Activated CD4-positive, alpha-beta T cell treated with anti-CD3 and anti-CD28 coated beads for 36 hours (primary cell): ENCODE results near the gene ZBTB1. TPM values are rescaled to one million over a fixed set of nuclear protein-coding genes. Genes with fewer than 3 reads are reported as not detected.

ENCODE experiments used
- ATAC-seq: fragments of 200-7000 bp; cut with Tn5 transposase; one replicate; pipeline ENCODE4 v1.10.0; 2021; ENCODE audit warnings: mild to moderate bottlenecking, moderate library complexity
- CTCF ChIA-PET: fragments of 350-600 bp; sonication (Branson Sonifier 250); formaldehyde crosslinking; loops from one replicate; lab custom pipeline; 2021; ENCODE audit warnings: antibody characterized with exemption; lab: Charles Lee
- POLR2A ChIA-PET: fragments of 350-600 bp; sonication (Branson Sonifier 250); formaldehyde crosslinking; loops from one replicate; lab custom pipeline; 2021; ENCODE audit warnings: antibody characterized with exemption, inconsistent platforms; lab: Charles Lee
- DNase-seq: peaks from one replicate; pipeline ENCODE4 v3.0.0-alpha.2; 2020
- H3K27ac Mint-ChIP-seq: one replicate; pipeline ENCODE4 v1.8.0; 2021; ENCODE audit warnings: mixed read lengths
- H3K27me3 Mint-ChIP-seq: one replicate; pipeline ENCODE4 v1.8.0; 2021; ENCODE audit warnings: mixed read lengths
- H3K36me3 Mint-ChIP-seq: one replicate; pipeline ENCODE4 v1.8.0; 2021; ENCODE audit warnings: low read depth, mixed read lengths
- H3K4me1 Mint-ChIP-seq: one replicate; pipeline ENCODE4 v1.8.0; 2021; ENCODE audit warnings: mixed read lengths
- H3K4me3 Mint-ChIP-seq: one replicate; pipeline ENCODE4 v1.8.0; 2021; ENCODE audit warnings: mild to moderate bottlenecking, moderate library complexity, mixed read lengths
- H3K9me3 Mint-ChIP-seq: one replicate; pipeline ENCODE4 v1.8.0; 2021; ENCODE audit warnings: low read depth, mixed read lengths
- intact Hi-C, 2 experiments: fragments of 100-400 bp; cut with DNase I in 1 of 2; cut with micrococcal nuclease in 1 of 2; formaldehyde crosslinking; loops; one replicate each; pipeline versions ENCODE4 v1.14.2 to v1.15.1; 2022 to 2024; cut with DNase I, micrococcal nuclease
- total RNA-seq, 2 experiments: library from RNA; stranded (reverse); gene quantifications; one replicate each; pipeline ENCODE4 v1.2.3, GENCODE V29; 2021

The ZBTB1 gene, protein sequence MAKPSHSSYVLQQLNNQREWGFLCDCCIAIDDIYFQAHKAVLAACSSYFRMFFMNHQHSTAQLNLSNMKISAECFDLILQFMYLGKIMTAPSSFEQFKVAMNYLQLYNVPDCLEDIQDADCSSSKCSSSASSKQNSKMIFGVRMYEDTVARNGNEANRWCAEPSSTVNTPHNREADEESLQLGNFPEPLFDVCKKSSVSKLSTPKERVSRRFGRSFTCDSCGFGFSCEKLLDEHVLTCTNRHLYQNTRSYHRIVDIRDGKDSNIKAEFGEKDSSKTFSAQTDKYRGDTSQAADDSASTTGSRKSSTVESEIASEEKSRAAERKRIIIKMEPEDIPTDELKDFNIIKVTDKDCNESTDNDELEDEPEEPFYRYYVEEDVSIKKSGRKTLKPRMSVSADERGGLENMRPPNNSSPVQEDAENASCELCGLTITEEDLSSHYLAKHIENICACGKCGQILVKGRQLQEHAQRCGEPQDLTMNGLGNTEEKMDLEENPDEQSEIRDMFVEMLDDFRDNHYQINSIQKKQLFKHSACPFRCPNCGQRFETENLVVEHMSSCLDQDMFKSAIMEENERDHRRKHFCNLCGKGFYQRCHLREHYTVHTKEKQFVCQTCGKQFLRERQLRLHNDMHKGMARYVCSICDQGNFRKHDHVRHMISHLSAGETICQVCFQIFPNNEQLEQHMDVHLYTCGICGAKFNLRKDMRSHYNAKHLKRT
- 10 to 100 TPM; 41.4 to 45.0 TPM for total RNA-seq

GRCh38 chr14:64504310-64504896 lies at the start of gene ZBTB1:
Gene ZBTB1 (plus strand): TSS chr14:64504770. CDS start chr14:64521505, 16,735 bp downstream.
- DNase-seq (peak; percentile 94), ATAC-seq (peak; percentile 45)
- Mint-ChIP-seq H3K9me3 (no peaks in the 10 kb centered on the region), H3K27me3 (no peaks in the 10 kb centered on the region), H3K4me3 (peak within 1 kb of the TSS; percentile 98), H3K36me3 (peaks cover 51% of the 10 kb centered on the region), H3K4me1 (peaks cover 51% of the 10 kb centered on the region), H3K27ac (peak within 1 kb of the TSS; percentile 99)
- intact Hi-C loops: loop anchor here (1.0 to 10.0 kb wide), 9 partner anchors 37 to 1030 kb away; partner anchors contain the start of genes AKAP5 (in 1 of the 2), FNTB (in 1 of the 2), MAX (in 1 of the 2) and PPP2R5E (in 1 of the 2)
- ChIA-PET CTCF (interaction anchor here (0.9 to 1.2 kb wide), 3 partner anchors 20 to 166 kb away, joined by 3 to 7 read pairs (median 3); no protein-coding TSS in a partner anchor), POLR2A (interaction anchor here (0.9 to 1.0 kb wide), 2 partner anchors 39 to 116 kb away, joined by 3 to 4 read pairs; partner anchors contain the start of genes AKAP5 and MTHFD1)

- ATAC-seq: no peak
- no peaks in the 10 kb centered on the region for H3K9me3 Mint-ChIP-seq
- DNase-seq: no peak
- no peak overlapping the region for H3K4me3 Mint-ChIP-seq
- no peaks in the 10 kb centered on the region for H3K27me3 Mint-ChIP-seq
- ChIA-PET CTCF (interaction anchor here (0.7 to 1.3 kb wide), 2 partner anchors 30 to 305 kb away, joined by 3 to 6 read pairs; no protein-coding TSS in a partner anchor), POLR2A (no interaction called here)
- peaks cover 4% of the 10 kb centered on the region for H3K4me1 Mint-ChIP-seq
- H3K36me3 Mint-ChIP-seq: peaks cover 45% of the 10 kb centered on the region
- intact Hi-C loops: loop anchor here in 1 of 2 experiments (10.0 kb wide), 1 partner anchor 175 kb away; no protein-coding TSS in a partner anchor
- no peak overlapping the region for H3K27ac Mint-ChIP-seq
These were observed 45.0 kb upstream of the ZBTB1 start for GRCh38 chr14:64459405-64460136.

GRCh38 chr14:64461221-64461620 lies 43.3 kb upstream of the ZBTB1 start:
- Mint-ChIP-seq H3K9me3 (no peaks in the 10 kb centered on the region), H3K36me3 (peaks cover 32% of the 10 kb centered on the region), H3K4me3 (no peak overlapping the region), H3K27ac (no peak overlapping the region), H3K27me3 (no peaks in the 10 kb centered on the region), H3K4me1 (peaks cover 14% of the 10 kb centered on the region)
- POLR2A ChIA-PET: no interaction called here
- intact Hi-C loops: loop anchor here in 1 of 2 experiments (10.0 kb wide), 1 partner anchor 174 kb away; no protein-coding TSS in a partner anchor
- DNase-seq: no peak
- no peak for ATAC-seq
- CTCF ChIA-PET: interaction anchor here (0.6 kb wide), 1 partner anchor 659 kb away, joined by 3 read pairs; no protein-coding TSS in a partner anchor

DNA sequence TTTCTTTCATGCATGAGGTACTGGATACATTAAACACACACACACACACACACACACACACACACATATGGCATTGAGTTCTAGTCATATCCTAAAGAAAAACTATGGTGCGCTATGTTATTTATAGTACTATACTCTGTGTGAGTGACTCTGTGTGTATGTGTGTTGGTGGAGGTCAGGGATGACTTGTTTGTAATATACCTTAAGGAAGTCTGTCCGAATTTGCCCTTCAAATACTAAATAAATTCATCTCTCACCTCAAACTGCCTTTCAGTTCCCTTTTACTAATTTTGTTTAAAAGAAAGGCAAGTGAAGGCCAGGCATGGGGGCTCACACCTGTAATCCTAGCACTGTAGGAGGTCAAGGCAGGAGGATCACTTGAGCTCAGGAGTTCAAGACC lies 41.4 kb upstream of the ZBTB1 start:
- Mint-ChIP-seq H3K4me3 (no peak overlapping the region), H3K27ac (no peak overlapping the region), H3K9me3 (no peaks in the 10 kb centered on the region), H3K4me1 (peaks cover 32% of the 10 kb centered on the region), H3K36me3 (peaks cover 25% of the 10 kb centered on the region), H3K27me3 (no peaks in the 10 kb centered on the region)
- CTCF ChIA-PET: interaction anchor here (0.7 to 1.5 kb wide), 6 partner anchors 11 to 48 kb away, joined by 3 to 7 read pairs (median 4); no protein-coding TSS in a partner anchor
- POLR2A ChIA-PET: interaction anchor here (0.6 to 1.2 kb wide), 2 partner anchors 10 to 66 kb away, joined by 3 to 7 read pairs; no protein-coding TSS in a partner anchor
- no peak for ATAC-seq
- intact Hi-C loops: loop anchor here in 1 of 2 experiments (10.0 kb wide), 1 partner anchor 172 kb away; no protein-coding TSS in a partner anchor
- DNase-seq: no peak

GRCh38 chr14:64463873-64464272 lies 40.7 kb upstream of the ZBTB1 start:
- intact Hi-C loops: loop anchor here (2.0 to 10.0 kb wide), 2 partner anchors 39 to 171 kb away; partner anchors contain the start of gene ZBTB25 (in 1 of the 2)
- Mint-ChIP-seq H3K4me1 (peaks cover 38% of the 10 kb centered on the region), H3K9me3 (no peaks in the 10 kb centered on the region), H3K27ac (no peak overlapping the region), H3K36me3 (peaks cover 20% of the 10 kb centered on the region), H3K4me3 (no peak overlapping the region), H3K27me3 (no peaks in the 10 kb centered on the region)
- ChIA-PET POLR2A (interaction anchor here (0.6 to 1.2 kb wide), 2 partner anchors 10 to 19 kb away, joined by 4 to 7 read pairs; no protein-coding TSS in a partner anchor), CTCF (interaction anchor here (0.5 to 1.5 kb wide), 7 partner anchors 14 to 494 kb away, joined by 3 to 7 read pairs (median 4); no protein-coding TSS in a partner anchor)
- DNase-seq (no peak), ATAC-seq (no peak)

- intact Hi-C loops: loop anchor here (1.0 to 10.0 kb wide), 6 partner anchors 14 to 170 kb away; partner anchors contain the start of genes MTHFD1 (in 2 of the 2), ZBTB25 (in 2 of the 2) and ZBTB1 (in 1 of the 2)
- peaks cover 12% of the 10 kb centered on the region for H3K36me3 Mint-ChIP-seq
These were observed 39.9 kb upstream of the ZBTB1 start for GRCh38 chr14:64464651-64465050.

DNA sequence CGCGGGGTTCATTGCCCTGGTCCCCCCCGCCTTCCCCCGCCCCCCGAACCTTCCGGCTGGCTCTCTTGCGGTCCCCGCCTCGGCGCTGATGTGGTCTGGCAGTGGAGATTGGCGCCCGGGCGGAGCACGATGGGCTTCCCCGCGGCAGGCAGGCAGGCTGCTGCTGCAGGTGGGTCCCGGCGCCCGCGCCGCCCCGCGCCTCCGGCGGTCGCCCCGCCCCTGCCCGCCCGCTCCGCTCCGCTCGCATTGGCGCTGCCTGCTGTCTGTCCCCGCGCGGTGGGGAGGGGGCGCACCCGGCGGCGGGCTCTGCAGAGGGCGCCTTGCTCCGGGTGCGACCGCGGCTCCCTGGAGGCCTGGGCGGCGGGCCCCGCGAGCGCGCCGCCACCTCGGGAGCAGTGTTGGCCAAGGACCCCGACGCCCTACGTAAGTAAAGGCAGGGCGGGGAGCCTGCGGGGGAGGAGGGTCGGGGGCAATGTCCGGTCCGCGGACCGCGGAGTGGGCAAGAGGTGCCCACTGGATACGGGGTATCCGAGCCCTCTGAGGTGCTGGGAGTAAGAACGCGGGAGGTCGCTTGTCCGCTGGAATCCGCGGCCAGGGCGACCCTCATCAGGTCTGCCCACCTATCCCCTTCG lies 39.3 kb upstream of the ZBTB1 start, which contains the start of gene AKAP5:
TSS of gene AKAP5 (plus strand) at position 309 of the 632 bp plus-strand sequence. CDS start 2,896 bp downstream, outside the sequence.
- ATAC-seq (peak; percentile 79), DNase-seq (peak; percentile 70)
- no peaks in the 10 kb centered on the region for H3K27me3 Mint-ChIP-seq
- intact Hi-C loops: loop anchor here (1.0 to 10.0 kb wide), 6 partner anchors 15 to 169 kb away; partner anchors contain the start of genes MTHFD1 (in 2 of the 2), ZBTB25 (in 2 of the 2) and ZBTB1 (in 1 of the 2)
- H3K27ac Mint-ChIP-seq: peak within 1 kb of the TSS; percentile 67
- H3K9me3 Mint-ChIP-seq: no peaks in the 10 kb centered on the region
- POLR2A ChIA-PET: interaction anchor here (0.5 to 0.9 kb wide), 2 partner anchors 15 to 39 kb away, joined by 3 to 4 read pairs; partner anchors contain the start of gene ZBTB1
- peaks cover 7% of the 10 kb centered on the region for H3K36me3 Mint-ChIP-seq
- peaks cover 42% of the 10 kb centered on the region for H3K4me1 Mint-ChIP-seq
- peak within 1 kb of the TSS; percentile 74 for H3K4me3 Mint-ChIP-seq
- CTCF ChIA-PET: interaction anchor here (0.8 to 2.7 kb wide), 5 partner anchors 13 to 171 kb away, joined by 3 to 18 read pairs (median 7); no protein-coding TSS in a partner anchor

More at GRCh38 chr14:64464651-64465050, 39.9 kb upstream of the ZBTB1 start:
- Mint-ChIP-seq H3K4me1 (peaks cover 42% of the 10 kb centered on the region), H3K9me3 (no peaks in the 10 kb centered on the region), H3K27me3 (no peaks in the 10 kb centered on the region), H3K4me3 (peak overlapping the region; percentile 74), H3K27ac (peak overlapping the region; percentile 67)
- ATAC-seq (peak; percentile 13), DNase-seq (no peak)
- ChIA-PET CTCF (interaction anchor here (0.9 to 1.5 kb wide), 3 partner anchors 15 to 172 kb away, joined by 3 to 7 read pairs (median 4); no protein-coding TSS in a partner anchor), POLR2A (interaction anchor here (0.6 to 1.2 kb wide), 3 partner anchors 11 to 78 kb away, joined by 4 to 7 read pairs (median 6); no protein-coding TSS in a partner anchor)

- no peak for ATAC-seq
- CTCF ChIA-PET: interaction anchor here (0.8 to 2.7 kb wide), 6 partner anchors 13 to 75 kb away, joined by 3 to 18 read pairs (median 4); no protein-coding TSS in a partner anchor
- Mint-ChIP-seq H3K27me3 (no peaks in the 10 kb centered on the region), H3K4me1 (peaks cover 42% of the 10 kb centered on the region), H3K4me3 (peak overlapping the region; percentile 74), H3K27ac (peak overlapping the region; percentile 61), H3K36me3 (peaks cover 5% of the 10 kb centered on the region), H3K9me3 (no peaks in the 10 kb centered on the region)
- intact Hi-C loops: loop anchor here (1.0 to 10.0 kb wide), 7 partner anchors 16 to 169 kb away; partner anchors contain the start of genes MTHFD1 (in 2 of the 2), ZBTB25 (in 2 of the 2) and ZBTB1 (in 1 of the 2)
- POLR2A ChIA-PET: interaction anchor here (0.5 to 0.9 kb wide), 2 partner anchors 15 to 39 kb away, joined by 3 to 4 read pairs; partner anchors contain the start of gene ZBTB1
- no peak for DNase-seq
These were observed 38.6 kb upstream of the ZBTB1 start for GRCh38 chr14:64465831-64466554.
